SIG-M5 treated with dmso at 0.1 percent for 504 hours (cell line): ENCODE results near the gene ARMC5.
"Not testable (repeated sequence)": the region's sequence is repeated elsewhere in the genome, so short reads cannot be mapped to it uniquely, and the experiment has no call there.

Source experiments
- DNase-seq: peaks from one replicate; lab custom pipeline; 2025; ENCODE audit not compliant: unreplicated experiment; lab: John Stamatoyannopoulos, UW

The ARMC5 gene

DNA sequence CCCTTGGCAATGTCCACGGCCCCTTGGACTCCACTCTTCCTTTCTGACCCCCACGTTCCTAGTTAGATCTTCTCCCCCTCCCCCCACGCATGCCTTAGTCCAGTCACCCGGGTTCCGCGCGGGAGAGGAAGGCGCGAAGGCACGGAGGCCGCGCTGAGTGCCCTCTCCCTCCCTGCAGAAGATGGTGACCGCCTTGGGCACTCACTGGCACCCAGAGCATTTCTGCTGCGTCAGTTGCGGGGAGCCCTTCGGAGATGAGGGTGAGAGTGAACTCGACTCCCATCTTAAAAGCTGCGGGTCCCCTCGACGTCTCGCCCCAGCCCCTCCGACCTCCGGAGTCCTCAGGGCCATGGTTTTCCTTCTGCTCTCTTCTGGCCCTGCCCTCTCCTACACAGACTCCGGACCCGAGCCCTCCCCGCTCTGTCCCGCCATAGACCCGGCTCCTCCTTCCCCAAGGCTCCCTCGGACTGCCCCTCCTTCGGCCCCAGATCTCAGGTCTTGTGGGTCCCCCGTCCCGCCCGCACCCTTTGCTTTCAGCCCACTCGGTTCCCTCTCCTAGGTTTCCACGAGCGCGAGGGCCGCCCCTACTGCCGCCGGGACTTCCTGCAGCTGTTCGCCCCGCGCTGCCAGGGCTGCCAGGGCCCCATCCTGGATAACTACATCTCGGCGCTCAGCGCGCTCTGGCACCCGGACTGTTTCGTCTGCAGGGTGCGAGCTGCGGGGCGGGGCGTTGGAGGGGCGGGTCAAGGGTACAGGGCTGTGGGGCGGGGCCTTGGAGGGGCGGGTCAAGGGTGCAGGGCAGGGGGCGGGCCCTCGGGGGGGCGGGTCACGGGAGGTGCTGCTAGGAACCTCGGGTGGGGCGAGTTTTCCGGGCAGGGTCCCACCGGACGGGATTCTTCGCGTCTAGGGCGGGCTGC, 17.3 kb downstream of the ARMC5 start:
- no peak for DNase-seq

- no peak for DNase-seq
These were observed 18.2 kb downstream of the ARMC5 start for GRCh38 chr16:31477220-31478216.

DNA sequence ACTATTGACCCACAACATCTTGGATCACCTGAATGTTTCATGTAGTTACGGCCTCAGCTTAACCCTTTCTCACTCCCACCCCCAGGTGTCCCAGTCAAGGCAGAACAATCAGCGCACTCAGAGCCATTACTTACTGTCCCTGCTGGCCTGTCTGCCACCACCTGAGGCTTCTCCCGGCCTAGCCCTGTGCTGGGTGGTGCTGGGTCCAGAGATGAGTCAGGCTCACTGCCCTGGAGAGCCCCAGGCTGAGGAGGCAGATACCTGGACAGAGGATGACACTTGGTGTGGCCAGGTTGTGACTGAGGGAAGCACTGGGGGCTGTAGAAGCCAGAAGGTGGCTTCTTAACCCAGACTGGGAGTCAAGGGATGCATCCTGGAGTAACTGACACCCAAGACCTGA, 19.7 kb downstream of the ARMC5 start:
- DNase-seq, result no peak

- no peak for DNase-seq
These were observed 20.4 kb downstream of the ARMC5 start for GRCh38 chr16:31479751-31480150.

GRCh38 chr16:31480851-31481536, 21.7 kb downstream of the ARMC5 start:
- no peak for DNase-seq

DNA sequence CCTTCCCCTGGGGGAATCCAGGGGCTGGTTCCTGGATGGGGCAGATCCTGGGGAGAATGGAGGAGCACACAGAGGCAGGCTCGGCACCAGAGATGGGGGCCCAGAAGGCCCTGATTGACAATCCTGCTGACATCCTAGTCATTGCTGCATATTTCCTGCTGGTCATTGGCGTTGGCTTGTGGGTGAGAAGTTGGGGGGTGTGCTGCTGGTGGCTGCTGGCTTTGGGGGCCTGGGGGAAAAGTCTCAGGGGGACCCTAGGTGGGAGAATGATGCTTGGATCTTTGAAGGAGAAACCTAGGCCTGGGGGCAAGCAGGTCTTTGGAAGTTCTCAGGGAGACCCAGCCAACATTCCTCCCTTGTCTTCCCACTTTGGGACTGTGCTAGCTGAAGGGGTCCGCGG, 23.8 kb downstream of the ARMC5 start, which contains the start of gene SLC5A2:
Gene SLC5A2 (plus strand): TSS at position 43 of the 400 bp plus-strand sequence. CDS start 14 bp downstream, at position 57.
- no peak for DNase-seq

- DNase-seq, result not testable (repeated sequence)
These were observed 24.7 kb downstream of the ARMC5 start for GRCh38 chr16:31484048-31484447.

- no peak for DNase-seq
These were observed 25.3 kb downstream of the ARMC5 start for GRCh38 chr16:31484491-31485171.

GRCh38 chr16:31485571-31485970, 26.3 kb downstream of the ARMC5 start:
- no peak for DNase-seq

GRCh38 chr16:31486045-31486444, 26.7 kb downstream of the ARMC5 start:
- no peak for DNase-seq

GRCh38 chr16:31487071-31487719, 27.9 kb downstream of the ARMC5 start:
- DNase-seq, result no peak

GRCh38 chr16:31487720-31488467, 28.6 kb downstream of the ARMC5 start:
- no peak for DNase-seq

DNA sequence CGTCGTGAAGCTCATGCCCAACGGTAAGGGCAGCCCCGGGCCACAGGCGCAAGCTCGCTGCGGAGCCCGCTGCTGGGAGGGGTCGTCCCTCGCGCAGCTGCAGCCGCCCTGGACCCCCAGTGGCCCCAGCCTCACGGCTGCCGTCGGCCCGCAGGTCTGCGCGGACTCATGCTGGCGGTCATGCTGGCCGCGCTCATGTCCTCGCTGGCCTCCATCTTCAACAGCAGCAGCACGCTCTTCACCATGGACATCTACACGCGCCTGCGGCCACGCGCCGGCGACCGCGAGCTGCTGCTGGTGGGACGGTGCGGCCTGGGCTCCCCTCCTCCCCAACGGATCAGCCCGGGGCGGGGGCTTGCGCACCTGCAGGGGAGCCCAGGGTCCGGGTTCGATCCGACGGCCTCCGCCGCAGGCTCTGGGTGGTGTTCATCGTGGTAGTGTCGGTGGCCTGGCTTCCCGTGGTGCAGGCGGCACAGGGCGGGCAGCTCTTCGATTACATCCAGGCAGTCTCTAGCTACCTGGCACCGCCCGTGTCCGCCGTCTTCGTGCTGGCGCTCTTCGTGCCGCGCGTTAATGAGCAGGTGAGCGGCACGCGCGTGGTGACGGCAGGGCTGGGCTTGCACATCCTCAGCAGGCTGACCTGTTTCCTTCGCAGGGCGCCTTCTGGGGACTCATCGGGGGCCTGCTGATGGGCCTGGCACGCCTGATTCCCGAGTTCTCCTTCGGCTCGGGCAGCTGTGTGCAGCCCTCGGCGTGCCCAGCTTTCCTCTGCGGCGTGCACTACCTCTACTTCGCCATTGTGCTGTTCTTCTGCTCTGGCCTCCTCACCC, 29.4 kb downstream of the ARMC5 start:
- DNase-seq, result no peak

DNA sequence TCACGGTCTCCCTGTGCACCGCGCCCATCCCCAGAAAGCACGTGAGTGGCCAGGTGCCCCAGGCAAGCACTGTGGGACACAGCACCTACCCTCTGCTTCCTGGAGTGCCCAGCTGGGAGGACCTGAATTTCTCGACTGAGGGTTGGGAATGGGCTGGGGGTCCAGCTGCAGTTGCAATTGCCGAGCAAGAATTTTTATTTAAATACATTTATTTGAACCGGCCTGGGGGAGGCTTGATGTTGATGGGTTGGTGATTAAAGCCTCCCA, 29.9 kb downstream of the ARMC5 start:
- DNase-seq, result no peak

DNA sequence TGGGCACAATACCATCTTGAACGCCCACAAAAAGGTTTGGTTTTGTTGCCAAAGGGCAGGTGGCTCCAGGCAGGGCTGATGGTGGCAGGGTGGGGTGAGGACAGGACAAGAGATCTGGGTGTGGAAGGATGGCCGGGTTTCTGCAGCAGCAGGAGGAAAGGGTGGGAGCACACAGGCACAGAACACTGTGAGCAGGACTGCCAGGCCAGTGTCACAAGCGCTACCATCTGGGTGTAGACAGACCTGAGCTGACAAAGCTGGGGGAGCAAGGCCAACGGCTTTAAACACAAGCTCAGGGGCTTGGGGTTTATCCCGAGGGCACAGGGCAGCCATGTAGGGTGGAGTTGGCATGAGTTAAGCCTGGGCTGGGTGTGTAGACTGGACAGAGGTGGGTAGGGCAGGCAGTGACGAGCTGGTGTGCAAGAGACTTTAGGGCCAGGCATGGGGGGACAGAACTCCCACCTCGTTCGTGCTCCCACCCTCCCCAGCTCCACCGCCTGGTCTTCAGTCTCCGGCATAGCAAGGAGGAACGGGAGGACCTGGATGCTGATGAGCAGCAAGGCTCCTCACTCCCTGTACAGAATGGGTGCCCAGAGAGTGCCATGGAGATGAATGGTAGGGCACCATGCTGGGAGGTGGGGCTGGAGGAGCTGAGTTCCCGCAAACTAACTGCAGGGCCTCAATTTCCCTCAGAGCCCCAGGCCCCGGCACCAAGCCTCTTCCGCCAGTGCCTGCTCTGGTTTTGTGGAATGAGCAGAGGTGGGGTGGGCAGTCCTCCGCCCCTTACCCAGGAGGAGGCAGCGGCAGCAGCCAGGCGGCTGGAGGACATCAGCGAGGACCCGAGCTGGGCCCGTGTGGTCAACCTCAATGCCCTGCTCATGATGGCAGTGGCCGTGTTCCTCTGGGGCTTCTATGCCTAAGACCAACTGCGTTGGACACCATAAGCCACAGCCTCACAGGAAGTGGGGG, 30.6 kb downstream of the ARMC5 start:
- no peak for DNase-seq

DNA sequence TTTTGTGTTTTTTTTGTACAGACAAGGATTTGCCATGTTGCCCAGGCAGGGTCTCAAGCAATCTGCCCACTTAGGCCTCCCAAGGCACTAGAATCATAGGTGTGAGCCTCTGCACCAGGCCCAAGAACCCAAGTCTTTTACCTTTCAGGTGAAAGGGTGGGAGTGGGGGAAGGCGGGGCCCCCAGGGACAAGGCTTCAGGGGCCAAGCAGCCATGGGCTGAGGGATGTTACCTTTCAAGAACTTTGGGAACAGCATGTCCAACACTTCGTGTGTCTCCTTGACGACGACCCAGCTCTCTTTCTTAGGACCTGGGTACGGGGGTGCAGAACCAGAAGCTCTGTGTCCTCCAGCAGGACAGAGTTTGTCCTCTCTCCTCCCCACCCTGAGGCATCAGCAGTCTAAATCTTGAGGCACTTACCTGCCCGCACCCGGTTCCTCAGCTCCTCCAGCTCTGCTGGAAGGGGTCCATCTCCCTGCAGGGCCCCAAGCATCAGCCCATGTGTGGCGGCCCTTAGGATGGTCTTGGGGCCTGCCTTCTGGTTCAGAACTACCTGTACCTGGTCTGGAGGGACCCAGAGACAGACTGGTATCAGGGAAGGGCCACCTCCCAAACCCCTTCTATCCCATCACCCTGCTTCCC, 32.6 kb downstream of the ARMC5 start:
- DNase-seq, result no peak
